Measurements from ENCODE around the gene SH2D3C. TPM values are rescaled to one million over a fixed set of nuclear protein-coding genes. Genes with fewer than 3 reads are reported as not detected.

Gene SH2D3C
- total and polyA plus RNA-seq, 9 of the 15 experiments (the other 6 are each of a cell fraction or from before 2014, with no cell fraction given): 0.03 to 1.2 (median 0.22) TPM; not detected in 1

DNA sequence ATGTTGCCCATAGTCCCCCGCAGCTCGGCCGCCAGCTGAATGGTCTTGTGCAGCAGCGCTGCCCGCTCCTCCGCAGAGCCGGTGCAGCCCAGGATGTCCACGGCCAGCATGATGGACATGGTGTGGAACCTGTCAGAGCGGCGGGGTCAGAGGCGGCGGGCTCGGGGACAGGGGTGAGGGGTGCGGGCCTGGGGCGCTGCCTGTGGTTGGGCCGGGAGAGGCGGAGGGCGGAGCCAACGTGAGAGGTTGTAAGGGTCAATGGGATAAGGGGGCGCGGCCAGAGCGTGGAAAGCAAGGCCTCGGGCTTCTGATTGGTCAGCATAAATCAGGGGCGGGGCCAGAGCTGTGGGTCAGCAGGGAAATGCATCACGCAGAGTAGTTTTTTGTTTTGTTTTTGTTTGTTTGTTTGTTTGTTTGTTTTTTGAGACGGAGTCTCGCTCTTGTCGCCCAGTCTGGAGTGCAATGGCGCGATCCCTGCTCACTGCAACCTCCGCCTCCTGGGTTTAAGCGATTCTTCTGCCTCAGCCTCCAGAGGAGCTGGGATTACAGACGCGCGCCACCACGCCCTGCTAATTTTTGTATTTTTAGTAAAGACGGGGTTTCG is 36.5 kb downstream of the SH2D3C start (continued):
- TF ChIP-seq PTBP1 (IDR thresholded peaks at IDR 0.05; ENCODE audit: low read depth, low read length): no peak
- TF ChIP-seq MAFG (tag; conservative IDR thresholded peaks at IDR 0.05): peak; percentile 90
- TF ChIP-seq, protein P1, sequence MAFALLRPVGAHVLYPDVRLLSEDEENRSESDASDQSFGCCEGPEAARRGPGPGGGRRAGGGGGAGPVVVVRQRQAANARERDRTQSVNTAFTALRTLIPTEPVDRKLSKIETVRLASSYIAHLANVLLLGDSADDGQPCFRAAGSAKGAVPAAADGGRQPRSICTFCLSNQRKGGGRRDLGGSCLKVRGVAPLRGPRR (CRISPR knock-in tag; IDR thresholded peaks at IDR 0.05): no peak
- no peak for TF ChIP-seq COPS2 (conservative IDR thresholded peaks at IDR 0.05)
- TF ChIP-seq, protein P2, sequence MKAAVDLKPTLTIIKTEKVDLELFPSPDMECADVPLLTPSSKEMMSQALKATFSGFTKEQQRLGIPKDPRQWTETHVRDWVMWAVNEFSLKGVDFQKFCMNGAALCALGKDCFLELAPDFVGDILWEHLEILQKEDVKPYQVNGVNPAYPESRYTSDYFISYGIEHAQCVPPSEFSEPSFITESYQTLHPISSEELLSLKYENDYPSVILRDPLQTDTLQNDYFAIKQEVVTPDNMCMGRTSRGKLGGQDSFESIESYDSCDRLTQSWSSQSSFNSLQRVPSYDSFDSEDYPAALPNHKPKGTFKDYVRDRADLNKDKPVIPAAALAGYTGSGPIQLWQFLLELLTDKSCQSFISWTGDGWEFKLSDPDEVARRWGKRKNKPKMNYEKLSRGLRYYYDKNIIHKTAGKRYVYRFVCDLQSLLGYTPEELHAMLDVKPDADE (conservative IDR thresholded peaks at IDR 0.05; ENCODE audit: control insufficient read depth, low read depth, low read length): no peak
- TF ChIP-seq, protein P3, sequence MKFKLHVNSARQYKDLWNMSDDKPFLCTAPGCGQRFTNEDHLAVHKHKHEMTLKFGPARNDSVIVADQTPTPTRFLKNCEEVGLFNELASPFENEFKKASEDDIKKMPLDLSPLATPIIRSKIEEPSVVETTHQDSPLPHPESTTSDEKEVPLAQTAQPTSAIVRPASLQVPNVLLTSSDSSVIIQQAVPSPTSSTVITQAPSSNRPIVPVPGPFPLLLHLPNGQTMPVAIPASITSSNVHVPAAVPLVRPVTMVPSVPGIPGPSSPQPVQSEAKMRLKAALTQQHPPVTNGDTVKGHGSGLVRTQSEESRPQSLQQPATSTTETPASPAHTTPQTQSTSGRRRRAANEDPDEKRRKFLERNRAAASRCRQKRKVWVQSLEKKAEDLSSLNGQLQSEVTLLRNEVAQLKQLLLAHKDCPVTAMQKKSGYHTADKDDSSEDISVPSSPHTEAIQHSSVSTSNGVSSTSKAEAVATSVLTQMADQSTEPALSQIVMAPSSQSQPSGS (CRISPR knock-in tag; IDR thresholded peaks at IDR 0.05): no peak
- no peak for TF ChIP-seq POU5F1 (IDR thresholded peaks at IDR 0.05; ENCODE audit: borderline replicate concordance, low read depth, low read length, partially characterized antibody)
- TF ChIP-seq C11orf30 (IDR thresholded peaks at IDR 0.05; ENCODE audit: low read depth): peak; percentile 99
- TF ChIP-seq, protein P4, sequence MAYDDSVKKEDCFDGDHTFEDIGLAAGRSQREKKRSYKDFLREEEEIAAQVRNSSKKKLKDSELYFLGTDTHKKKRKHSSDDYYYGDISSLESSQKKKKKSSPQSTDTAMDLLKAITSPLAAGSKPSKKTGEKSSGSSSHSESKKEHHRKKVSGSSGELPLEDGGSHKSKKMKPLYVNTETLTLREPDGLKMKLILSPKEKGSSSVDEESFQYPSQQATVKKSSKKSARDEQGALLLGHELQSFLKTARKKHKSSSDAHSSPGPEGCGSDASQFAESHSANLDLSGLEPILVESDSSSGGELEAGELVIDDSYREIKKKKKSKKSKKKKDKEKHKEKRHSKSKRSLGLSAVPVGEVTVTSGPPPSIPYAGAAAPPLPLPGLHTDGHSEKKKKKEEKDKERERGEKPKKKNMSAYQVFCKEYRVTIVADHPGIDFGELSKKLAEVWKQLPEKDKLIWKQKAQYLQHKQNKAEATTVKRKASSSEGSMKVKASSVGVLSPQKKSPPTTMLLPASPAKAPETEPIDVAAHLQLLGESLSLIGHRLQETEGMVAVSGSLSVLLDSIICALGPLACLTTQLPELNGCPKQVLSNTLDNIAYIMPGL (CRISPR knock-in tag; IDR thresholded peaks at IDR 0.05): no peak
- no peak for TF ChIP-seq NELFE (IDR thresholded peaks at IDR 0.05; ENCODE audit: insufficient read depth, insufficient read length)
- TF ChIP-seq ZNF143 (CRISPR knock-in tag; IDR thresholded peaks at IDR 0.05): 0 out of 2 replicates have a peak, but pooled peaks have one; percentile 31
- TF ChIP-seq, protein P5, sequence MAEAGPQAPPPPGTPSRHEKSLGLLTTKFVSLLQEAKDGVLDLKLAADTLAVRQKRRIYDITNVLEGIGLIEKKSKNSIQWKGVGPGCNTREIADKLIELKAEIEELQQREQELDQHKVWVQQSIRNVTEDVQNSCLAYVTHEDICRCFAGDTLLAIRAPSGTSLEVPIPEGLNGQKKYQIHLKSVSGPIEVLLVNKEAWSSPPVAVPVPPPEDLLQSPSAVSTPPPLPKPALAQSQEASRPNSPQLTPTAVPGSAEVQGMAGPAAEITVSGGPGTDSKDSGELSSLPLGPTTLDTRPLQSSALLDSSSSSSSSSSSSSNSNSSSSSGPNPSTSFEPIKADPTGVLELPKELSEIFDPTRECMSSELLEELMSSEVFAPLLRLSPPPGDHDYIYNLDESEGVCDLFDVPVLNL (CRISPR knock-in tag; IDR thresholded peaks at IDR 0.05; ENCODE audit: low read depth): no peak
- no peak for TF ChIP-seq U2AF1 (optimal IDR thresholded peaks at IDR 0.05; ENCODE audit: low read depth, low read length)
- TF ChIP-seq ZNF134 (CRISPR knock-in tag; conservative IDR thresholded peaks at IDR 0.05): no peak
- no peak for TF ChIP-seq SMAD2 (IDR thresholded peaks at IDR 0.05; ENCODE audit: low read depth, low read length)
- no peak for TF ChIP-seq XRCC3 (IDR thresholded peaks at IDR 0.05)
- TF ChIP-seq LARP7 (IDR thresholded peaks at IDR 0.05): peak; percentile 73; the same call in 1 of the 2 replicates
- TF ChIP-seq, protein P6, sequence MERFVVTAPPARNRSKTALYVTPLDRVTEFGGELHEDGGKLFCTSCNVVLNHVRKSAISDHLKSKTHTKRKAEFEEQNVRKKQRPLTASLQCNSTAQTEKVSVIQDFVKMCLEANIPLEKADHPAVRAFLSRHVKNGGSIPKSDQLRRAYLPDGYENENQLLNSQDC (CRISPR knock-in tag; IDR thresholded peaks at IDR 0.05): no peak
- no peak for TF ChIP-seq CCNT2 (IDR thresholded peaks at IDR 0.05; ENCODE audit: borderline replicate concordance, extremely low read depth, insufficient read length, low read depth, low read length)
- no peak for TF ChIP-seq ZNF311 (CRISPR knock-in tag; IDR thresholded peaks at IDR 0.05)
- TF ChIP-seq MCM3 (IDR thresholded peaks at IDR 0.05): no peak

Measured in K562 (cell line).